Liver (tissue), 2 donors: ENCODE data around the gene SRSF4.

ENCODE experiments used
- CTCF ChIP-seq: fragments of 150-350 bp; IDR thresholded peaks from 2 replicates; pipeline ENCODE4 v1.5.1; 2017; ENCODE audit warnings: improper control_type of control experiment, low read depth, low read length; ENCODE audit not compliant: missing input control
- MAX ChIP-seq: IDR thresholded peaks from 2 replicates; pipeline ENCODE4 v1.6.1; 2016; ENCODE audit warnings: antibody characterized with exemption
- donor health status: healthy.

GRCh38 chr1:29181413-29182225 lies at the start of gene SRSF4:
- peak; percentile 75 for TF ChIP-seq CTCF
- TF ChIP-seq MAX = peak; percentile 71
